A673 (cell line): Measurements from ENCODE around the gene MYO5B. TPM values are rescaled to one million over a fixed set of nuclear protein-coding genes. Genes with fewer than 3 reads are reported as not detected.
"Not testable (repeated sequence)": the region's sequence is repeated elsewhere in the genome, so short reads cannot be mapped to it uniquely, and the experiment has no call there.

Experiments used
- BruUV-seq: library from RNA; stranded (reverse); fragments of 400-500 nt; replicated peaks from 2 replicates; lab custom pipeline; 2021; lab: Mats Ljungman, UMichigan
- CTCF ChIA-PET: fragments of 300-600 bp; sonication (Branson Sonifier 250); formaldehyde crosslinking; loops from one replicate; lab custom pipeline; 2022; ENCODE audit warnings: antibody characterized with exemption; lab: Charles Lee
- POLR2A ChIA-PET: fragments of 300-600 bp; sonication (Branson Sonifier 250); formaldehyde crosslinking; loops from one replicate; lab custom pipeline; 2022; ENCODE audit warnings: antibody characterized with exemption; ENCODE audit not compliant: low non-redundant PET; lab: Charles Lee
- DNase-seq: peaks from one replicate; pipeline ENCODE4 v3.0.0-alpha.2; 2015; ENCODE audit warnings: low spot score
- H3K27ac ChIP-seq: fragments of 200-600 bp; sonication (generic); 2 replicates; pipeline ENCODE4 v1.5.1; 2016; ENCODE audit warnings: mixed run types, low read depth, mild to moderate bottlenecking, mixed read lengths, antibody characterized with exemption, low read length; ENCODE audit not compliant: poor library complexity, severe bottlenecking
- H3K27me3 ChIP-seq: fragments of 200-600 bp; sonication (generic); replicated peaks from 2 replicates; pipeline ENCODE4 v1.6.1; 2017; ENCODE audit warnings: mixed run types, low read depth, mild to moderate bottlenecking, mixed read lengths, antibody characterized with exemption, low read length; ENCODE audit not compliant: insufficient read depth, poor library complexity
- H3K36me3 ChIP-seq: fragments of 200-600 bp; sonication (generic); 2 replicates; pipeline ENCODE4 v1.6.1; 2016; ENCODE audit warnings: mixed run types, mild to moderate bottlenecking, mixed read lengths, antibody characterized with exemption, low read length; ENCODE audit not compliant: insufficient read depth, poor library complexity, severe bottlenecking
- H3K4me1 ChIP-seq: fragments of 200-600 bp; sonication (generic); 2 replicates; pipeline ENCODE4 v1.6.1; 2017; ENCODE audit warnings: mixed run types, mild to moderate bottlenecking, mixed read lengths, antibody characterized with exemption, low read length; ENCODE audit not compliant: insufficient read depth, poor library complexity, severe bottlenecking
- H3K4me3 ChIP-seq: fragments of 200-600 bp; sonication (generic); 2 replicates; pipeline ENCODE4 v1.5.1; 2016; ENCODE audit warnings: low read depth, mixed run types, mild to moderate bottlenecking, mixed read lengths, low read length; ENCODE audit not compliant: poor library complexity, severe bottlenecking
- H3K9me3 ChIP-seq: fragments of 200-600 bp; sonication (generic); 2 replicates; pipeline ENCODE4 v1.6.1; 2016; ENCODE audit warnings: mixed run types, low read depth, mild to moderate bottlenecking, mixed read lengths, antibody characterized with exemption, low read length; ENCODE audit not compliant: poor library complexity, severe bottlenecking
- CTCF ChIP-seq: fragments of 300-800, 200-600 bp; sonication (generic); conservative IDR thresholded peaks from 2 replicates; pipeline ENCODE4 v1.5.1; 2017; ENCODE audit warnings: low read depth, mild to moderate bottlenecking, antibody characterized with exemption, low read length, moderate library complexity, mixed read lengths
- EZH2 ChIP-seq: fragments of 200-600 bp; sonication (generic); IDR thresholded peaks from 2 replicates; pipeline ENCODE4 v1.6.1; 2017; ENCODE audit warnings: borderline replicate concordance, low read depth, mild to moderate bottlenecking, mixed read lengths, antibody characterized with exemption, low read length; ENCODE audit not compliant: poor library complexity, severe bottlenecking
- intact Hi-C: fragments of 100-400 bp; cut with micrococcal nuclease; formaldehyde crosslinking; loops from one replicate; pipeline ENCODE4 v1.10.0; 2022; ENCODE audit not compliant: unreplicated experiment
- total RNA-seq: library from RNA; stranded (reverse); gene quantifications from 2 replicates; pipeline ENCODE4 v1.2.3, GENCODE V29; 2021

Gene MYO5B
- total RNA-seq, 1 experiment from 2014 or later = 0.30 TPM

- Histone ChIP-seq H3K4me1 (no peaks in the 10 kb centered on the region), H3K27ac (no peak overlapping the region), H3K27me3 (peaks cover 39% of the 10 kb centered on the region), H3K4me3 (no peak overlapping the region), H3K9me3 (no peaks in the 10 kb centered on the region), H3K36me3 (no peaks in the 10 kb centered on the region)
- intact Hi-C loops = no loop called here
- no peak for TF ChIP-seq EZH2
- no peak for TF ChIP-seq CTCF
- no TSS peak for BruUV-seq
- POLR2A ChIA-PET = no interaction called here
- DNase-seq = no peak
- CTCF ChIA-PET = no interaction called here
Measured at GRCh38 chr18:50099725-50100407, 95.1 kb downstream of the MYO5B start.

- no peaks in the 10 kb centered on the region for H3K9me3 ChIP-seq
- ChIA-PET POLR2A (no interaction called here), CTCF (no interaction called here)
- no peak overlapping the region for H3K4me3 ChIP-seq
- DNase-seq = no peak
- no peaks in the 10 kb centered on the region for H3K36me3 ChIP-seq
- BruUV-seq = no TSS peak
- H3K4me1 ChIP-seq = no peaks in the 10 kb centered on the region
- TF ChIP-seq CTCF = no peak
- TF ChIP-seq EZH2 = no peak
- H3K27ac ChIP-seq = no peak overlapping the region
- H3K27me3 ChIP-seq = peaks cover 32% of the 10 kb centered on the region
- intact Hi-C loops = no loop called here
Measured at GRCh38 chr18:50097702-50098101, 97.2 kb downstream of the MYO5B start.

GRCh38 chr18:50096766-50097435, 98.0 kb downstream of the MYO5B start:
- BruUV-seq = no TSS peak
- TF ChIP-seq EZH2 (no peak), CTCF (no peak)
- Histone ChIP-seq H3K36me3 (no peaks in the 10 kb centered on the region), H3K4me3 (no peak overlapping the region), H3K27ac (no peak overlapping the region), H3K27me3 (peaks cover 26% of the 10 kb centered on the region), H3K9me3 (no peaks in the 10 kb centered on the region), H3K4me1 (no peaks in the 10 kb centered on the region)
- DNase-seq = no peak
- CTCF ChIA-PET = no interaction called here
- intact Hi-C loops = no loop called here
- POLR2A ChIA-PET = no interaction called here

- H3K4me3 ChIP-seq, POLR2A ChIA-PET, CTCF ChIA-PET, DNase-seq, H3K9me3 ChIP-seq, intact Hi-C loops, H3K4me1 ChIP-seq, H3K36me3 ChIP-seq, BruUV-seq, H3K27ac ChIP-seq: not testable (repeated sequence)
- peaks cover 28% of the 10 kb centered on the region for H3K27me3 ChIP-seq
Measured at GRCh38 chr18:50094786-50095185, 100.2 kb downstream of the MYO5B start.
